Heart right ventricle (tissue), 16 donors: ENCODE results near the gene CELA2B. TPM values are rescaled to one million over a fixed set of nuclear protein-coding genes. Genes with fewer than 3 reads are reported as not detected.
A peak's percentile ranks its signal among the peaks of the same experiment; 100 is the strongest.
"Not testable (repeated sequence)": the region's sequence is repeated elsewhere in the genome, so short reads cannot be mapped to it uniquely, and the experiment has no call there.

Experiments used
- ATAC-seq, 8 donors: fragments of 200-7000 bp; cut with Tn5 transposase; one replicate each; pipeline ENCODE4 v1.9.1; 2020; ENCODE audit warnings: mild to moderate bottlenecking in 8 of 8, moderate library complexity in 8 of 8, moderate number of reproducible peaks in 1 of 8
- DNase-seq, 2 donors: peaks; one replicate each; pipeline ENCODE4 v3.0.0-alpha.2; 2020
- H3K27ac ChIP-seq, 10 donors: fragments of 200-600 bp; sonication (generic) in 2 of 10; one replicate each; pipeline versions ENCODE4 v1.5.0 to v1.8.0; 2020 to 2022; ENCODE audit warnings: mild to moderate bottlenecking in 3 of 10
- H3K27me3 ChIP-seq, 7 donors: fragments of 200-600 bp; one replicate each; pipeline ENCODE4 v1.8.0; 2021 to 2022; ENCODE audit warnings: mild to moderate bottlenecking in 2 of 7
- H3K36me3 ChIP-seq, 9 donors: fragments of 200-600 bp; sonication (generic) in 1 of 9; one replicate each; pipeline versions ENCODE4 v1.5.0 to v1.8.0; 2020 to 2022; ENCODE audit warnings: mild to moderate bottlenecking in 2 of 9
- H3K4me1 ChIP-seq, 9 donors: fragments of 200-600 bp; sonication (generic) in 1 of 9; one replicate each; pipeline versions ENCODE4 v1.5.0 to v1.8.0; 2020 to 2022; ENCODE audit warnings: mild to moderate bottlenecking in 4 of 9
- H3K4me3 ChIP-seq, 10 donors: fragments of 200-600 bp; sonication (generic) in 2 of 10; one replicate each; pipeline versions ENCODE4 v1.5.0 to v1.8.0; 2020 to 2022; ENCODE audit warnings: mild to moderate bottlenecking in 7 of 10, moderate library complexity in 2 of 10
- H3K9me3 ChIP-seq, 11 donors: fragments of 200-600 bp in 10 of 11; sonication (generic) in 2 of 11; one replicate each; pipeline versions ENCODE4 v1.5.0 to v1.8.0; 2013 to 2022; ENCODE audit warnings: mild to moderate bottlenecking in 2 of 11, control low read depth in 1 of 11, moderate library complexity in 1 of 11
- CTCF ChIP-seq, 9 donors: fragments of 200-600 bp; sonication (generic) in 2 of 9; IDR thresholded peaks; one replicate each; pipeline versions ENCODE4 v1.5.0 to v1.8.0; 2021 to 2022; ENCODE audit warnings: antibody characterized with exemption in 9 of 9, mild to moderate bottlenecking in 5 of 9, moderate library complexity in 1 of 9
- WGBS, 2 donors: extraction: QIAGEN DNeasy Blood & Tissue Kit; methylation state at CpG; one replicate each; pipeline ENCODE4 v1.1.7; 2013; ENCODE audit warnings: inconsistent platforms in 1 of 2; 5-methylcytosine and 5-hydroxymethylcytosine counted together
- intact Hi-C, 10 donors: fragments of 100-400 bp; cut with DNase I; formaldehyde crosslinking; loops; one replicate each; pipeline versions ENCODE4 v1.11.1 to v1.14.2; 2022
- polyA plus RNA-seq, 2 donors: library from polyadenylated mRNA; stranded (reverse); fragments of 200-250 nt; gene quantifications; one replicate each; pipeline ENCODE4 v1.2.3, GENCODE V29; 2013
- total RNA-seq, 10 donors: library from RNA; stranded (reverse); fragmentation: NEBNext Ultra II Directional in 3 of 10; extraction: Animal tissue kit (Norgen Biotek cat#: 25700) in 3 of 10; gene quantifications; one replicate each; pipeline versions ENCODE4 v1.2.1 to v1.2.4, GENCODE V29; 2021 to 2023
- donor health status: Arrhythmogenic right ventricular cardiomyopathy.
- donor health status: ischemic (EF 13 %, LVEDD 7.1; RV severe dilation, severe dysfunction).
- donor health status: healthy with polysubstance abuse.
- donor health status: DM: no; HTN: yes; CAD: no.
- donor health status: DM: no; HTN: no; CAD: no.
- donor health status: ischemic (EF 25% LVEDD 6.9; RV normal size, moderate dysfunction).
- donor health status: ischemic (EF 25% LVEDD 5.7; RV mildly dilated, moderate dysfunction).
- donor health status: healthy.
- donor health status: DM: yes; HTN: yes; CAD: no.
- donor health status: Ischemic cardiomyopathy.
- donor health status: ischemic (EF 35%, LVEDD 5.7; RV mildly dilated, moderate dysfunction).
- donor health status: nonischemic (EF 11% LVEDD 7.7; RV severe dilation, severe dysfunction).
- donor health status: DM: yes; HTN: yes; CAD: no.
- donor health status: PGD.
- donor health status: ischemic (EF 29% LVEDD 5.4; RV normal size, mild dysfunction).
- donor health status: nonischemic (EF 23%, LVEDD 6.1; RV moderate dilation, normal function).

CELA2B gene
- total and polyA plus RNA-seq, 12 donors, result not detected

GRCh38 chr1:15476927-15477326 is 1.0 kb downstream of the CELA2B start:
- no peaks in the 10 kb centered on the region for H3K36me3 ChIP-seq
- H3K27me3 ChIP-seq, result no peaks in the 10 kb centered on the region
- intact Hi-C loops, result no loop called here
- DNase-seq (no peak), ATAC-seq (no peak)
- peaks cover 0 to under 1% (median 0%) of the 10 kb centered on the region in 9 donors for H3K4me1 ChIP-seq
- TF ChIP-seq CTCF (IDR thresholded peaks at IDR 0.05), result no peak
- no peaks in the 10 kb centered on the region for H3K9me3 ChIP-seq
- H3K27ac ChIP-seq, result no peak overlapping the region
- WGBS, 2 donors, result 96 to 98% methylated on average over 3 of the region's 3 CpGs
- no peak overlapping the region for H3K4me3 ChIP-seq

- H3K36me3 ChIP-seq, result no peaks in the 10 kb centered on the region
- H3K4me1 ChIP-seq, result peaks cover 0 to 3% (median 0%) of the 10 kb centered on the region in 9 donors
- DNase-seq (no peak), ATAC-seq (no peak)
- intact Hi-C loops, result no loop called here
- H3K27ac ChIP-seq, result no peak overlapping the region
- no peaks in the 10 kb centered on the region for H3K27me3 ChIP-seq
- no peak overlapping the region for H3K4me3 ChIP-seq
- H3K9me3 ChIP-seq, result no peaks in the 10 kb centered on the region
- TF ChIP-seq CTCF (IDR thresholded peaks at IDR 0.05), result no peak
- WGBS, 2 donors, result 92 to 94% methylated on average over 5 of the region's 5 CpGs
Observed at GRCh38 chr1:15477646-15478212, 1.8 kb downstream of the CELA2B start.

- H3K9me3 ChIP-seq, result no peaks in the 10 kb centered on the region
- H3K4me3 ChIP-seq, result no peak overlapping the region
- WGBS, 2 donors, result 94% methylated on average over 11 of the region's 11 CpGs
Observed at GRCh38 chr1:15479654-15480347, 3.9 kb downstream of the CELA2B start.

GRCh38 chr1:15482455-15482854 is 6.6 kb downstream of the CELA2B start:
- DNase-seq, result not testable (repeated sequence)
- WGBS, 2 donors, result 52 to 62% methylated on average over 6 of the region's 6 CpGs
- ATAC-seq, result peak in 5 of 8 donors; percentile 44 to 73 (median 65)

More at GRCh38 chr1:15479654-15480347, 3.9 kb downstream of the CELA2B start:
- H3K27me3 ChIP-seq, result no peaks in the 10 kb centered on the region
- peaks cover 0 to 3% (median 0%) of the 10 kb centered on the region in 9 donors for H3K4me1 ChIP-seq
- no peak overlapping the region for H3K27ac ChIP-seq
- no peaks in the 10 kb centered on the region for H3K36me3 ChIP-seq
- DNase-seq (no peak), ATAC-seq (no peak)
- intact Hi-C loops, result no loop called here
- no peak for TF ChIP-seq CTCF (IDR thresholded peaks at IDR 0.05)

GRCh38 chr1:15482983-15483543 is 7.2 kb downstream of the CELA2B start:
- H3K4me1 ChIP-seq, ATAC-seq, H3K4me3 ChIP-seq, H3K36me3 ChIP-seq, DNase-seq, H3K27ac ChIP-seq, intact Hi-C loops, H3K27me3 ChIP-seq, H3K9me3 ChIP-seq: not testable (repeated sequence)
- WGBS, 2 donors, result 78 to 80% methylated on average over 13 to 15 of the region's 16 CpGs

More at GRCh38 chr1:15482455-15482854, 6.6 kb downstream of the CELA2B start:
- H3K27me3 ChIP-seq, intact Hi-C loops, H3K36me3 ChIP-seq, H3K4me1 ChIP-seq, H3K9me3 ChIP-seq, H3K27ac ChIP-seq, H3K4me3 ChIP-seq: not testable (repeated sequence)
